Stimulated activated CD4-positive, alpha-beta T cell treated with anti-CD3 and anti-CD28 coated beads, Interleukin-2, amount 100 ng/mL, for 48 hours (primary cell): ENCODE measurements around the gene PPEF2.

ENCODE experiments used
- DNase-seq, 2 donors: peaks; one replicate each; pipeline ENCODE4 v3.0.0-alpha.2; 2020

PPEF2 gene

GRCh38 chr4:75895744-75896314 is 6.4 kb downstream of the PPEF2 start:
- DNase-seq = peak in 1 of 2 donors; percentile 2

- DNase-seq = no peak
These were observed 9.7 kb downstream of the PPEF2 start for GRCh38 chr4:75892508-75892907.

- no peak for DNase-seq
These were observed 10.6 kb downstream of the PPEF2 start for GRCh38 chr4:75891611-75892010.

GRCh38 chr4:75889537-75890199 is 12.6 kb downstream of the PPEF2 start:
- DNase-seq = no peak

GRCh38 chr4:75886104-75886503 is 16.1 kb downstream of the PPEF2 start:
- no peak for DNase-seq

- no peak for DNase-seq
These were observed 20.8 kb downstream of the PPEF2 start for GRCh38 chr4:75881476-75881875.

GRCh38 chr4:75880278-75880677 is 22.0 kb downstream of the PPEF2 start:
- DNase-seq = no peak

- DNase-seq = no peak
These were observed 24.0 kb downstream of the PPEF2 start for GRCh38 chr4:75878246-75878756.

- DNase-seq = no peak
These were observed 26.0 kb downstream of the PPEF2 start for GRCh38 chr4:75876218-75876617.

GRCh38 chr4:75869100-75869499 is 33.2 kb downstream of the PPEF2 start:
- no peak for DNase-seq

- DNase-seq = no peak
These were observed 35.1 kb downstream of the PPEF2 start for GRCh38 chr4:75867130-75867529.

- DNase-seq = no peak
These were observed 41.6 kb downstream of the PPEF2 start for GRCh38 chr4:75860606-75861005.

GRCh38 chr4:75858721-75859120 is 43.5 kb downstream of the PPEF2 start:
- DNase-seq = no peak

- DNase-seq = no peak
These were observed 52.8 kb downstream of the PPEF2 start for GRCh38 chr4:75849461-75849860.

GRCh38 chr4:75848891-75849290 is 53.4 kb downstream of the PPEF2 start:
- DNase-seq = no peak

- peak; percentile 3 to 6 for DNase-seq
These were observed 54.0 kb downstream of the PPEF2 start for GRCh38 chr4:75848171-75848760.

GRCh38 chr4:75845992-75846391 is 56.3 kb downstream of the PPEF2 start:
- DNase-seq = no peak

GRCh38 chr4:75844151-75844662 is 58.0 kb downstream of the PPEF2 start:
- DNase-seq = no peak

- no peak for DNase-seq
These were observed 58.7 kb downstream of the PPEF2 start for GRCh38 chr4:75843596-75843995.

GRCh38 chr4:75841641-75842520 is 60.4 kb downstream of the PPEF2 start:
- DNase-seq = no peak

GRCh38 chr4:75834772-75835154 is 67.5 kb downstream of the PPEF2 start:
- no peak for DNase-seq

GRCh38 chr4:75834095-75834771 is 68.0 kb downstream of the PPEF2 start:
- DNase-seq = no peak
